ENCODE data around the gene FAM219A. TPM values are rescaled to one million over a fixed set of nuclear protein-coding genes. Genes with fewer than 3 reads are reported as not detected.
"Not testable (repeated sequence)": the region's sequence is repeated elsewhere in the genome, so short reads cannot be mapped to it uniquely, and the experiment has no call there.

FAM219A gene
- polyA plus RNA-seq, 3 donors = 0.61 to 15.3 (median 1.2) TPM

- no peaks in the 10 kb centered on the region for H3K4me1 Mint-ChIP-seq
- Histone ChIP-seq H3K36me3 (replicated peaks in 1 of 2; ENCODE audit: control insufficient read depth in 1 of 2, insufficient read depth in 2 of 2, low read length in 2 of 2) (no peaks in the 10 kb centered on the region), H3K27ac (ENCODE audit: low read depth in 1 of 2, low read length in 2 of 2) (no peak overlapping the region), H3K27me3 (ENCODE audit: control insufficient read depth in 2 of 2, insufficient read depth in 2 of 2, low read length in 2 of 2) (peaks cover 0 to 5% of the 10 kb centered on the region in 2 donors), H3K9ac (ENCODE audit: insufficient read depth, low read length, poor library complexity, severe bottlenecking) (no peak overlapping the region), H2AFZ (ENCODE audit: insufficient read depth, low read depth, low read length, poor library complexity, severe bottlenecking) (no peak overlapping the region), H3K4me3 (replicated peaks in 1 of 3; ENCODE audit: low read depth in 2 of 3, low read length in 3 of 3) (no peak overlapping the region), H3K4me2 (replicated peaks; ENCODE audit: extremely low read depth, low read length, poor library complexity, severe bottlenecking) (no peak overlapping the region), H4K20me1 (ENCODE audit: insufficient read depth, low read length) (no peaks in the 10 kb centered on the region), H3K79me2 (ENCODE audit: insufficient read depth, low read length) (no peaks in the 10 kb centered on the region), H3K9me3 (replicated peaks in 1 of 2; ENCODE audit: control insufficient read depth in 1 of 2, insufficient read depth in 1 of 2, low read length in 2 of 2) (no peaks in the 10 kb centered on the region), H3K4me1 (ENCODE audit: control insufficient read depth in 1 of 2, insufficient read depth in 2 of 2, low read length in 2 of 2) (no peaks in the 10 kb centered on the region)
- DNase-seq = no peak
- H3K36me3 Mint-ChIP-seq = no peaks in the 10 kb centered on the region
- 100% methylated on average over 2 of the region's 6 CpGs for WGBS (ENCODE audit: insufficient coverage)
- intact Hi-C loops (cut with micrococcal nuclease) = no loop called here
- no peak for TF ChIP-seq CTCF (IDR thresholded peaks at IDR 0.05)
- H3K27me3 Mint-ChIP-seq (ENCODE audit: low read depth in 3 of 3) = peaks cover 10 to 14% (median 11%) of the 10 kb centered on the region in 3 donors
- no peak overlapping the region for H3K4me3 Mint-ChIP-seq
- no peaks in the 10 kb centered on the region for H3K9me3 Mint-ChIP-seq
- H3K27ac Mint-ChIP-seq = no peak overlapping the region
Observed at GRCh38 chr9:34485822-34486221, 27.5 kb upstream of the FAM219A start.

- H2AFZ ChIP-seq (ENCODE audit: insufficient read depth, low read depth, low read length, poor library complexity, severe bottlenecking) = no peak overlapping the region
- H3K4me3 ChIP-seq (replicated peaks in 1 of 3; ENCODE audit: low read depth in 2 of 3, low read length in 3 of 3) = no peak overlapping the region
- no peak overlapping the region for H3K4me2 ChIP-seq (replicated peaks; ENCODE audit: extremely low read depth, low read length, poor library complexity, severe bottlenecking)
- Mint-ChIP-seq H3K9me3 (no peaks in the 10 kb centered on the region), H3K27me3 (ENCODE audit: low read depth in 3 of 3) (peaks cover 12 to 16% (median 12%) of the 10 kb centered on the region in 3 donors), H3K36me3 (no peaks in the 10 kb centered on the region), H3K27ac (no peak overlapping the region), H3K4me1 (no peaks in the 10 kb centered on the region), H3K4me3 (no peak overlapping the region)
- no peaks in the 10 kb centered on the region for H4K20me1 ChIP-seq (ENCODE audit: insufficient read depth, low read length)
- no peak overlapping the region for H3K9ac ChIP-seq (ENCODE audit: insufficient read depth, low read length, poor library complexity, severe bottlenecking)
- H3K79me2 ChIP-seq (ENCODE audit: insufficient read depth, low read length) = no peaks in the 10 kb centered on the region
- H3K27ac ChIP-seq (ENCODE audit: low read depth in 1 of 2, low read length in 2 of 2) = no peak overlapping the region
- TF ChIP-seq CTCF (IDR thresholded peaks at IDR 0.05) = no peak
- DNase-seq = no peak
- H3K27me3 ChIP-seq (ENCODE audit: control insufficient read depth in 2 of 2, insufficient read depth in 2 of 2, low read length in 2 of 2) = peaks cover 0 to 2% of the 10 kb centered on the region in 2 donors
- no peaks in the 10 kb centered on the region for H3K9me3 ChIP-seq (replicated peaks in 1 of 2; ENCODE audit: control insufficient read depth in 1 of 2, insufficient read depth in 1 of 2, low read length in 2 of 2)
- H3K36me3 ChIP-seq (replicated peaks in 1 of 2; ENCODE audit: control insufficient read depth in 1 of 2, insufficient read depth in 2 of 2, low read length in 2 of 2) = no peaks in the 10 kb centered on the region
- intact Hi-C loops (cut with micrococcal nuclease) = no loop called here
- no peaks in the 10 kb centered on the region for H3K4me1 ChIP-seq (ENCODE audit: control insufficient read depth in 1 of 2, insufficient read depth in 2 of 2, low read length in 2 of 2)
Observed at GRCh38 chr9:34484678-34485077, 26.3 kb upstream of the FAM219A start.

GRCh38 chr9:34482746-34483145 lies 24.4 kb upstream of the FAM219A start:
- H3K27ac ChIP-seq (ENCODE audit: low read depth in 1 of 2, low read length in 2 of 2); intact Hi-C loops (cut with micrococcal nuclease); H3K9ac ChIP-seq (ENCODE audit: insufficient read depth, low read length, poor library complexity, severe bottlenecking); H3K9me3 ChIP-seq (replicated peaks in 1 of 2; ENCODE audit: control insufficient read depth in 1 of 2, insufficient read depth in 1 of 2, low read length in 2 of 2); H3K36me3 Mint-ChIP-seq; H3K4me3 ChIP-seq (replicated peaks in 1 of 3; ENCODE audit: low read depth in 2 of 3, low read length in 3 of 3); H2AFZ ChIP-seq (ENCODE audit: insufficient read depth, low read depth, low read length, poor library complexity, severe bottlenecking); H4K20me1 ChIP-seq (ENCODE audit: insufficient read depth, low read length); H3K79me2 ChIP-seq (ENCODE audit: insufficient read depth, low read length); H3K4me1 ChIP-seq (ENCODE audit: control insufficient read depth in 1 of 2, insufficient read depth in 2 of 2, low read length in 2 of 2); H3K4me2 ChIP-seq (replicated peaks; ENCODE audit: extremely low read depth, low read length, poor library complexity, severe bottlenecking); H3K27me3 ChIP-seq (ENCODE audit: control insufficient read depth in 2 of 2, insufficient read depth in 2 of 2, low read length in 2 of 2); H3K27ac Mint-ChIP-seq; H3K4me1 Mint-ChIP-seq; H3K9me3 Mint-ChIP-seq; DNase-seq; H3K36me3 ChIP-seq (replicated peaks in 1 of 2; ENCODE audit: control insufficient read depth in 1 of 2, insufficient read depth in 2 of 2, low read length in 2 of 2); H3K4me3 Mint-ChIP-seq: not testable (repeated sequence)
- H3K27me3 Mint-ChIP-seq (ENCODE audit: low read depth in 3 of 3) = peaks cover 12 to 13% (median 13%) of the 10 kb centered on the region in 3 donors
- 100% methylated on average over 3 of the region's 27 CpGs for WGBS (ENCODE audit: insufficient coverage)

All from CD14-positive monocyte (primary cell).